DMS 273 treated with DMSO at 0.1 percent for 48 hours (cell line): ENCODE measurements around the gene MTHFR.
A peak's percentile ranks its signal among the peaks of the same experiment; 100 is the strongest.

Experiments
- DNase-seq: peaks from one replicate; lab custom pipeline; 2025; lab: John Stamatoyannopoulos, UW

MTHFR gene

GRCh38 chr1:11757047-11757446, 48.7 kb downstream of the MTHFR start:
- DNase-seq, result no peak

- no peak for DNase-seq
Observed at GRCh38 chr1:11753555-11754208, 52.1 kb downstream of the MTHFR start.

GRCh38 chr1:11752359-11753088, 53.2 kb downstream of the MTHFR start:
- no peak for DNase-seq

GRCh38 chr1:11751087-11751486, 54.7 kb downstream of the MTHFR start:
- DNase-seq, result no peak

- DNase-seq, result no peak
Observed at GRCh38 chr1:11749996-11750395, 55.8 kb downstream of the MTHFR start.

GRCh38 chr1:11749203-11749689, 56.5 kb downstream of the MTHFR start:
- DNase-seq, result no peak

GRCh38 chr1:11748294-11749202, 57.2 kb downstream of the MTHFR start:
- no peak for DNase-seq

- no peak for DNase-seq
Observed at GRCh38 chr1:11746795-11747487, 58.8 kb downstream of the MTHFR start.

- DNase-seq, result no peak
Observed at GRCh38 chr1:11746092-11746491, 59.7 kb downstream of the MTHFR start.

GRCh38 chr1:11744287-11744686, 61.5 kb downstream of the MTHFR start:
- DNase-seq, result no peak

- no peak for DNase-seq
Observed at GRCh38 chr1:11741919-11742558, 63.7 kb downstream of the MTHFR start.

- DNase-seq, result no peak
Observed at GRCh38 chr1:11741482-11741881, 64.3 kb downstream of the MTHFR start.

- no peak for DNase-seq
Observed at GRCh38 chr1:11740258-11741192, 65.2 kb downstream of the MTHFR start.

- no peak for DNase-seq
Observed at GRCh38 chr1:11738783-11739182, 67.0 kb downstream of the MTHFR start.

- no peak for DNase-seq
Observed at GRCh38 chr1:11738096-11738495, 67.7 kb downstream of the MTHFR start.

- DNase-seq, result peak; percentile 49
Observed at GRCh38 chr1:11736746-11737639, 68.8 kb downstream of the MTHFR start.

- peak; percentile 69 for DNase-seq
Observed at GRCh38 chr1:11735854-11736745, 69.7 kb downstream of the MTHFR start, which contains the start of gene AGTRAP. AGTRAP (plus strand) TSS chr1:11736136; CDS start chr1:11736209, 73 bp downstream.
